HG03159 (cell line): Measurements from ENCODE around the gene EXD3.
"Not testable (repeated sequence)": the region's sequence is repeated elsewhere in the genome, so short reads cannot be mapped to it uniquely, and the experiment has no call there.

ENCODE experiments used
- ATAC-seq: cut with Tn5 transposase; IDR thresholded peaks from one replicate; pipeline ENCODE4 v1.9.1; 2021; ENCODE audit warnings: mild to moderate bottlenecking, moderate library complexity; ENCODE audit not compliant: unreplicated experiment

EXD3 gene

DNA sequence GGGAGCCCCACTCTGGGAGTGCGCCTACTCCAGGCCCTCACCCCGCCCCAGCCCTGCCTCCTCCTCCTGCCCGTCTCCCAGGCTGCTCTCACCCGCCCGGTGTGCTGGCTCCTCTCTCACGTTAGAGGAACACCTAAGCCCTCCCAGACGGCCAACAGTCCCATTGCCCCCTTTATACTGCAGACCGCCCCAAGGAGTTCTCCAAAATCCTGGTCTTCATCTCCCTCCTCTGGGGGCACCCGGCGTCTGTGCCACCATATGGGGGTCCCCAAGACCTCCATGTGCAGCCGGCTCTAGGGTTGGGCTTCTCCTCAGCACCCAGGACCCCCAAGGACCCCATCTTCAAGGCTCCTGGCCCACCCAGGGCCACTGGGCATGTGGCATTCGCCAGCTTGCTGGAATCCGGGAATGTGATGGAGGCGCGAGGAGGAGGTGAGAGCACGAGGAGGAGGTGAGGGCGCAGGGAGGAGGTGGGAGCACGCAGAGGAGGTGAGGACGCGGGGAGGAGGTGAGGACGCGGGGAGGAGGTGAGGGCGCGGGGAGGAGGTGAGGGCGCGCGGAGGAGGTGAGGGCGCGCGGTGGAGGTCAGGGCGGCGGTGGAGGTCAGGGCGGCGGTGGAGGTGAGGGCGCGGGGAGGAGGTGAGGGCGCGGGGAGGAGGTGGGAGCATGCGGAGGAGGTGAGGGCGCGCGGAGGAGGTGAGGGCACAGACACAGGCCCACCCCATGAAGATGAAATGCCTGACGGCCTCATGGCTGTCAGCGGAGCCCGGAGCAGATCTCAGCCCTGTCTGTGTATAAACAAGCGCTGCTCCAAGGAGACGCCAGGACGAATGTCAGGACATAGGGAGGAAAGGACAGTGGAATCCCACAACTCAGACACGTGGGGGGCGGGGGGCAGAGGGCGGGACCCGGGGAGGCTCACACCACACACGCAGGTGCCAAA is 41.2 kb downstream of the EXD3 start:
- ATAC-seq, result no peak

DNA sequence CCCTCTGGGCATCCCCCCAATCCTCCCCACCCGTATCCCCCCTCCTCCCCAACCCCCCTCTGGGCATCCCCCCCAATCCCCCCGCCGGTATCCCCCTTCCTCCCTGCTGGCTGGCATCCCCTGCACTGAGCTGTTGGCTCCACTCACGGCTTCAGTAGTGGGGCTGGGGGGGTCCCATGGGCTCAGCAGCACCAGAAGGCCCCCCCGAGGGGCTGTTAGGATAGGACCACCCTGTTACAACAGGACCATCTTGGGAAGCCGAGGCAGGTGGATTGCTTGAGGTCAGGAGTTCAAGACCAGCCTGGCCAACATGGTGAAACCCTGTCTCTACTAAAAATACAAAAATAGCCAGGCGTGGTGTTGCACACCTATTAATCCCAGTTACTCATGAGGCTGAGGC is 42.4 kb downstream of the EXD3 start:
- ATAC-seq, result no peak

DNA sequence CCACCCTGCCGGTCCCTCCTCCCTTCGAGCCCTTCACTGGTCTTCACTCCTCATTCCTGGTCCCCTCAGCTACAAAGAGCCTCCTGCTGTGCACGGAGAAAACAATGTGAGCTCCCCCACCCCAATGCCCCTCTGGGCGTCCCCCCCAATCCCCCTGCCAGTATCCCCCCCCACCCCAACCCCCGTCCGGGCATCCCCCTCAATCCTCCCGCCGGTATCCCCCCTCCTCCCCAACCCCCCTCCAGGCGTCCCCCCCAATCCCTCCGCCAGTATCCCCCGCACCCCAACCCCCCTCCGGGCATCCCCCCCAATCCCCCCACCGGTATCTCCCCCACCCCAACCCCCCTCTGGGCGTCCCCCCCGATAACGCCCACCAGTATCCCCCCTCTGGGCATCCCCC is 42.8 kb downstream of the EXD3 start:
- no peak for ATAC-seq

DNA sequence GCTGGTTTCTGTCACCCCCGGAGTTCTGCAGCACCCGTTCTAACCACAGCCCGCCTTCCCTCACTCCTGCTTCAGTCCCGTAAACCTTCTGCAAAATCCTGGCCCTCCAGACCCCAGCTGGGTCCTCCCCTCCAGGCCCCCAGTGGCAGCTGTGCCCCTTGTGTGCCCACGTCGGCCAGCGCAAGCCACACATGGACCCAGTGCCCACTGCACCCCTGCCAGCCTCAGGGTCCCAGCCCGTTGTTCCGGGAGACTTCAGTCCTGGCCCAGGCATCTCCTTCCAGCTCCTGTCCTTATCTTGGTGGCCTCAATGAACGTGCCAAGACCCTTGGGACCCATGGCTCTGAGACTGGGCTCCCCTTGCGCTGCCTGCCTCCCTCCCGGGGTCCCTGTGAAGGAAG is 43.2 kb downstream of the EXD3 start:
- no peak for ATAC-seq

DNA sequence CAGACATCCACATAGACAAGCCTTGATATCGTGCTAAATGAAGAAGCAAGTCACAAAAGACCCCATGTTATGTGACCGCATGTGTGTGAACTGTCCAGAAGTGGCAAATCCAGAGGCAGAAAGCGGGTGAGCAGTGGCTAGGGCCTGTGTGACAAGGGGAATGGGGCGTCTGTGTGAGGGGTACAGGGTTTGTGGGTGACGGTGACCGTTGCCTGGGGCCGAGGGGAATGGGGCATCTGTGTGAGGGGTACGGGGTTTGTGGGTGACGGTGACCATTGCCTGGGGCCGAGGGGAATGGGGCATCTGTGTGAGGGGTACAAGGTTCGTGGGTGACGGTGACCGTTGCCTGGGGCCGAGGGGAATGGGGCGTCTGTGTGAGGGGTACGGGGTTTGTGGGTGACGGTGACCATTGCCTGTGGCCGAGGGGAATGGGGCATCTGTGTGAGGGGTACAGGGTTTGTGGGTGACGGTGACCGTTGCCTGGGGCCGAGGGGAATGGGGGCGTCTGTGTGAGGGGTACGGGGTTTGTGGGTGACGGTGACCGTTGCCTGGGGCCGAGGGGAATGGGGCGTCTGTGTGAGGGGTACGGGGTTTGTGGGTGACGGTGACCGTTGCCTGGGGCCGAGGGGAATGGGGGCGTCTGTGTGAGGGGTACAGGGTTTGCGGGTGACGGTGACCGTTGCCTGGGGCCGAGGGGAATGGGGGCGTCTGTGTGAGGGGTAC is 44.1 kb downstream of the EXD3 start:
- not testable (repeated sequence) for ATAC-seq

DNA sequence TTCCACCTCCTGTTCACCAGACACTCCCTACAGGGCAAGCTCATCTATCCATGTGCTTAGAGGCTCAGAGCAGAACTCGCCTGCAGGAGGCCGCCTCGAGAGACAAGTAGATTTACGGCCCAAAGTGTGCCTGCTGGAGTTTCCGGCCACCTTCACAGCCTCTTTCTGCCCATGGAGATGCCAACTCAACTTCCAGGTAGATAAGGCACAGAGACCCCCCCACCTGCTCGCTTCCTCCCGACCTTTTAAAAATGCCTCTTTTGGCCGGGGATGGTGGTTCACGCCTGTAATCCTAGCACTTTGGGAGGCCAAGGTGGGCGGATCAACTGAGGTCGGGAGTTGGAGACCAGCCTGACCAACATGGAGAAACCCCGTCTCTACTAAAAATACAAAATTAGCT is 46.6 kb downstream of the EXD3 start:
- no peak for ATAC-seq

DNA sequence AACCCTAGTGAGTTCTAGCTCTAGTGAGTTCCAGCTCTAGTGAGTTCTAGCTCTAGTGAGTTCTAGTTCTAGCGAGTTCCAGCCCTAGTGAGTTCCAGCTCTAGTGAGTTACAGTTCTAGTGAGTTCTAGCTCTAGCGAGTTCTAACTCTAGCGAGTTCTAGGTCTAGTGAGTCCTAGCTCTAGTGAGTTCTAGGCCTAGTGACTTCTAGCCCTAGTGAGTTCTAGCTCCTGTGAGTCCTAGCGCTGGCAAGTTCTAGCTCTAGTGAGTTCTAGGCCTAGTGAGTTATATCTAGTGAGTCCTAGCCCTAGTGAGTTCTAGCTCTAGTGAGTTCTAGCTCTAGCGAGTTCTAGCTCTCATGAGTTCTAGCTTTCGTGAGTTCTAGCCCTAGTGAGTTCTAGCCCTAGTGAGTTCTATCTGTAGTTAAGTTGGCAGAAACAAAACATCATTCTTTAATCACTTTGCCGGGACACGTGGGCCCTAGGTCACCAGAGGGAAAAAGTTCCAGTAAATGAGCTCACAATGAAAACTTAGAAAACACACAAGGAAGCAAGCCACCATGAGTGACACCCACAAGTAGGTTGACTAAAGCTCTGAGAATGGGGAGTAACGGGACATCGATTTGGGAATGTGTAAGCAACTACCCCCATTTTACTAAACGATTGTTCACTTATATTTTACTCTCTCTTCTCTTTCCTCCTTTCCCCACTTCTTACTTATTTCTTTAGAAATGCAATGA is 47.5 kb downstream of the EXD3 start:
- ATAC-seq, result no peak

DNA sequence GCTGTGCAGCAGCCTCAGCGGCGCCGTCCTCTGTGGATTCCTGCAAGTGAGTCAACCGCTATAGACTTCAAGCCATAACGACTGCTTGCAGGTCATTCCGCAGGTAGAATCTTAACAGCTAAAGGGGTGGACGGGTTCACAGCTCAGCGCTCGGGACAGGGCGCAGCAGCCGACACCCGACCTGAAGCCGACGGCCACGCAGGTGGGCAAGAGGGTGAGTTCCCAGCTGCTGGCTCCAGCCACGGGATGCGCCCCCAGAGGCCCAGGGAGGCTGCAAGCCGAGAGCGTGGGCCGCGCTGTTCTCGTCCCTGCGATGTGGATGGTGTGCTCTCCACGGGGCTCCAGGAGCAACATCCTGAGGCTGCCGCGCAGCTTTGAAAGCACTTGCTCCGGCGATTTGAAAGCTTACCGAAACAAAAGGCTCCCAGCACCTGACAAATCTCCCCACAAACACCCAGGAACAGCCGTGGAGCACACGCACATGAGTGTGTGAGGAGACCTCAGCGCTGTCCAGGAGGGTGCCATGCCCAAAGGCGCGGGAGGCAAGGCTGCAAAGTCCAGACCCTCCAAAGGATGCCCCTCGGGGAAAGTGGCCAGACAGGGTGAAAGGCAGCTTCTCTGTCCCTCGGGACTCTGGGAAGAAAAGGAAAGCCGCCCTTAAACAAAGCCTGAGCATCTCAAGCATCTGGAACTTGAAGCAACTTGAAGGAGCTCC is 48.7 kb downstream of the EXD3 start:
- ATAC-seq, result no peak

DNA sequence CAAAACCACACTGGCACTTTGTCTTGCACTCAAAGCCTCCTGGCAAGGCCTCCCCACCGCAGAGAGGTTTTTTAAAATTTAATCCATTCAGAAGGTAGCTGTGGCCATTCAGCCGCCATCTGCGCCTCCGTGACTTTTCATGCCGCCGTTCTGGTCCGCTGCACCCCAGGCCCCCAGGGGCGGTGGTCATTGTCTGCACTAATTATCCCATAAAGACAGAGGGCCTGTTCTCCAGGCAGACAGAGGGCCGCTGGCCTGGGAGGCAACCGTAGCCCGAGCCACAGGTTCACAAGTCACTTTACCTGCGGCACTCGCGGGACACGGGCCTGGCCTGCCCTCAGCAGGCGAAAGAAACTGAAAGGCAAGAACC is 49.4 kb downstream of the EXD3 start:
- no peak for ATAC-seq

DNA sequence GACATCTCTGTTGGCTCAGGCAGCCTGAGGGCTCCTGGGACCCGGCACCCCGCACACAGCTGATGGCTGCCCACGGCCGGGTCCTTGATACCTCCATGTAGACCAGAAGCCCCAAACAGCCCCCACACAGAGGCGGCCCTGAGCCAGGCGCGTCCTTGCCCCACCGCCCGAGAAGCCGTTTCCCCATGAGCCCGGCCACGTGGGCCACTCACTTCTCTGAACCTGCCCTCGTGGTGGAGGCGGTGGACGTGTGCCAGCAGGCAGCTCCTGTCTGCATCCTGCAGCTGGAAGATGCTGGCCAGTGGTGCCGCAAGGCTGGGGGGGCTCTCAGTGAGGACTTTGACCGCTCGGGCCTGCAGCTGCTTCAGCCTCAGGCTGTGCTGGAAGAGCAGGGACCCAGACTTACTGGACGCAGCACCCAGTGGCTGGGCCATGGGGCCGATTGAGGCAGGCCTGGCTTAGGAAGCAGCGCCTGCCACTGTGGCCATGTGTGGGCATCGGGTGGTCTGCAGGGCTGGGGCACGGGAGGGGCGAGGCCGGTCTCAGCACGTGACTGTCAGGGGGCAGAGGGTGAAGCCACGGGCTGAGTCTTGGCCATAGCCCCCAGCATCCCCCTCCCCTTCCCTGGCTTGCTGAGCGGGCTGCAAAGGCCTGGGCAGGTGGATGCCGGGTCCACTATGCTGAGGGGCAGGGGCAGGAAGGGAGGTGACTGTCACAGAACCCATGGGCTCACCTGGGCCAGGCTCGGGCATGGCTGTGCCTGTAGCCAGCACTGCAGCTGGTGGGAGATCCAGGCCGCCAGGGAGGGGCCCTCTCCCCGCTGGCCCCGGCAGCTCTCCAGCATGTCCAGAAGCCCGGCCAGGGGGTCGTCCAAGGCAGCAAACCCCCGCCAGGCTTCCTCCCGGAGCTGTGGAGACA is 50.0 kb downstream of the EXD3 start:
- no peak for ATAC-seq

DNA sequence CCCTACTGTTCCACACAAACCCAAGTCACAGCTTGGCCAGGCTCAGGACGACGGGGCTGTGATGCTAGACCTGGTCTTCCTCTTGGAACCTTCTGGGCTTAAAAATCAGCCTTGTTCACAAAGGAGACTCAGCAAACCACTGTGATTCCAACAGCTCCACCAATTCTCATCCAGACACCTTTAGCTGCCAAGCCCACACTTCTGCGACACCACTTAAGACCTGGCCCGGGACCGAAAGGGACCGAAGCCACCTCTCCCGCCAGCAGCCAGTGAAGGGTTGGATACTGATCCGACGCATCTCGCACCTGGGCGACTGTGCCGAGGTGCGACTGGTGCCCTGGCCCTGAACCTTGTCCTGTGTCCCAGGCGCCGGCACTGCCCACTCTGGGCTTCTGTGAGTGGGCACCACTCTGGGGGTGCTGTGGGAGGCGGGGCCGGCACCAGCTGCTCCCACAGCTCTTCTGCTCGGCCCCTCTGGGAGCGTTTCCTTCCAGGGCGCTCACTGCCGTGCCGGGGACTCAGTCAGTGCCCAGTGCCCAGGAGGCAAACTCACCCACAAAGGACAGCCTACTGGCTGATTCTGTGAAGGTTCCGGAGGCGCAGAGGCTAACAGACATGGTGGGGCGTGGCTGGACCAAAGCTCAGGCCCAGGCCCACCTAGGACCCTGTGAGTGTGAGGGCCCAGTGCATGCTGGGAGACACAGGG is 50.9 kb downstream of the EXD3 start:
- no peak for ATAC-seq

DNA sequence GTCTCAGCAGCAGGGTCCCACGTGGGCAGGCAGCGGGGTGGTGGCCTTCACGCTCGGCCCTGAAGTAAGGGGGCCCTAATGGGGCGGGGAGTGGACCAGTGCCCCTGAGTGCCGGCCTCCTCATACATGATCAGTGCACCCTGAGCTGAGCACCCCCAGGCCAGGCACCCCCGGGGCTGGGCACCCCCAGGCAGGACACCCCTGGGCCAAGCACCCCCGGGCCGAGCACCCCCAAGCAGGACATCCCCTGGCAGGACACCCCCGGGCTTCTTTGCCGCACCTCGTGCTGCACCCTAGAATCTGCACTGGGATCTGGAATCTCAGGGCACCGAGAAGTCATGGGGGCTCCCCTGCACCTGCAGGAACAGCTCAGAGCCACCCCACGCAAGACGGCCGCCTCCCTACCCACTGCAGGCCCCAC is 51.4 kb downstream of the EXD3 start:
- no peak for ATAC-seq

DNA sequence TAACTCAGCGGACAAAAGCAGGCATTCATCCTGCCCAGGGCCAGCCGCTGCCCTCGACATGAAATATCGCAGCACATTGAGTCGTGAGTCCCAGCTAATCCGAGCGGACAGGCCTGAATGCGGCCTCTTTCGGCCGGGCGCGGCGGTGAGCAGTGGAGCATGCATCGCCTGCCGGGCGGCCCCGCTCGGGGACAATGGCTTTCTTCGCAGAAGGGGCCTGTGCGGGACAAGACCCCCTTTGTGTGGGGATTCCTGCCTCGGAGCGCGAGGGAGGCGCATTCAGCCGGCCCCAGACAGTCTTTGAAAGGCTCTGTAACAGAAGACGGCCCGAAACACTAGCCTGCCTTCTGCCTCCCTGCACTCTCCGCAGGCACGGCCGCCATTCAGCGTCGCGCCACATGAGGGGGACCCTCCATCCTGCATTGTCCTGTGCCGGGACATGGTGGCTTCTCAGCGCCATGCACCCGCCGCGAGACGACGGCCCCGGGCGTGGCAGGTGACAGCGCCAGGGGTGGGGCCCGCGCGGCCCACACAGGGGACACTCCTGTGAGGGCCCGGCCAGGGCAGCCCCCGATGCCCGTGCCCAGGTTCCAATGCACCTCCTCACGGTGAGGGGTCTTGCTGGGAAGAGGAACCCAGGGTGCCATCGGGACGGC is 52.0 kb downstream of the EXD3 start:
- no peak for ATAC-seq

DNA sequence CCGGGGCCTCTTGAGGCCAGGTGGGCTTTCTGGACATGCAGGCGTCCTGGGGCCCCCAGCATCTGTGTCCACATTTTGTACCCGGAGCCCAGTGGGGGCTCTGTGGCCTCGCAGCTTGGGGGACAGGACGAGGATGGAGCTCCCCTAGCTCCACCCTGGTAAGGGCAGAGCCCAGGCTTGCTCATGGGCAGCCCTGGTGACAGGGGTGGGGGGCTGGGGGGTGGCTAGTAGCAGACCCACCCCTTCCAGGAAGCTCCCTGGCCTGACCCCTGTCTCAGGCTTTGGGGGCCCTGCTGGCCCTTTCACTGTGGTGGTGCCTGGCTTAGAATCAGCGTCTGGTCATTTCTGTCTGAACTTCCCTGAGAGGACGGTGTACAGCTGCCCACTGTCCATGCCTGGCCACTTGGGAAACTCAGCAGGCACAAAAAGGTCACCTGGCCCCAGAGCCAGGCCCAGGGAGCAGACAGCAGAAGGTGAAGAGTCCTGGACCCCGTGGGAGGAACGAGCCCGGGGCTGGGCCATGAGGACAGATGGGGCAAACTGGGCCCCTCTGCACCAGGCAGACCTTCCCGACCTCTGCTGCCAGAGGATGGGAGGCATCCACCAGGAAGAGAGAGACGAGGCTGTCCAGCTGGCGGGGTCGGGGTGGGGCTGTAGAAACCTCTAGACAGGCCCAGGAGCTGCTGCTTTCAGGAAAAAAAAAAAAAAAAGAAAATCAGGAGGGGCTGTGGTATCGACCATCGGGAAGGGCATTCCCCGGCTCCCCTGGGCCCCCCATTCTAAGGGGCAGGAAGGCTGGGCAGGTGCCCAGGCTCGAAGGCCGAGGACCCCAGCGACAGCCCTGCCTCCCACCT is 52.8 kb downstream of the EXD3 start:
- no peak for ATAC-seq

DNA sequence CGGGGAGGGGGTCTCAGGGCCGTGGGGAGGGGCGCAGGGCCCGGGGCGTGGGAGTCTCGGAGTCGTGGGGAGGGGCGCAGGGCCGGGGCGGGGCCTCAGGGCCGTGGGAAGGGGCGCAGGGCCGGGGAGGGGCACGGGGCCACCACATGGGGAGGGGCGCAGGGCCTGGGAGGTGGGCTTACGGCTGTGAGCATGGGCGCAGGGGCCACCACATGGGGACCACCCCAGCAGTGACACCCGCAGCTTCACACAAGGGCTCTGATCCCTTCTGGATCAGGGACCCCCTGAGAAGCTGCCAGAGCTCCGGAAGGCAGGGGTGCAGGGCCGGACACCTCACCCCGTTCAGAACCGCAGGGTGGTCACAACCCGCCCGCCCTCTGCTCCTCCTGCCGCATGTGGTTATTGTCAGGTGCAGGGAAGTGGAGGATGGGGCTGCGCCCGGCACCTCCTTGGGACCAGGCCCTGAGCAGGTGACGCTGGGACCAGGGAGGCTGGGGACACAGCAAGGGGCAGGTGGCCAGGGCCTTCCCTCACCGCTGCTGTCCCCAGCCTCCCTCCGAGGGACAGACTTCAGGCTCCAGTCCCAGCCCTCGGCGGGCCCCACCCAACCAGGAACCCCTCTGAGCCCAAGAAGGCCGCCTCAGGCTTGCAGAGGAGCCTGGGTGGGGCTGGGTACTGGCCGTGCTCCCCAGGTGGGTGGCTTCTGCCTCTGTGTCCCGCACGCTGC is 53.7 kb downstream of the EXD3 start:
- ATAC-seq, result no peak

DNA sequence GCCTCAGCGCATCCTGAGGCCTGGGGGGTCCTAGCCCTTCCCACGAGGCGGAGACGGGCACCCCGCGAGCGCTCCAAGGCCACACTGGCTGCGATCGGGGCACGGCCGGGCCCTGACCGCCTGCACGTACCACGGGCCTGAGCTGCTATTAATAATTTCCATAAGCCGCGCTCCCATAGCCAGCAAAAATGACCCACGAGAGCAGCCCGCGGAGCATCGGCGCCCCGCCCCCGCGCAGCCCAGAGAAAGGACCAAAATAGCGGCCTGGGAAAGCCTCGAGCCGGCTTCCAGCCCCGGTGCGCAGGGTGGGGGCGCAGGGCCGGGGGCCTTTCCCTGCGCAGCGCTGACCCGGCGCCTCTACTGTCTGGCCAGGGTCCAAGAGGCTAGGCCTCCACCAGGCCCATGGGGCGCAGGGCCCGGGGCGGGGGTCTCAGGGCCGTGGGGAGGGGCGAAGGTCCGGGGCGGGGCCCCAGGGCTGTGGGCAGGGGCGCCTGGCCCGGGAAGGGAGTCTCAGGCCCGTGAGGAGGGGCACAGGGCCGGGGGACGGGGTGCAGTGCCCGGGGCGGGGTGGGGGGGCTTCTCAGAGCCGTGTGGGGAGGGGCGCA is 54.4 kb downstream of the EXD3 start:
- ATAC-seq, result no peak
